NOMO-1 treated with DMSO at 0.1 percent for 48 hours (cell line): Measurements from ENCODE around the gene BICC1.
A peak's percentile ranks its signal among the peaks of the same experiment; 100 is the strongest.

Experiments
- DNase-seq: peaks from one replicate; lab custom pipeline; 2025; ENCODE audit not compliant: unreplicated experiment; lab: John Stamatoyannopoulos, UW

The BICC1 gene

DNA sequence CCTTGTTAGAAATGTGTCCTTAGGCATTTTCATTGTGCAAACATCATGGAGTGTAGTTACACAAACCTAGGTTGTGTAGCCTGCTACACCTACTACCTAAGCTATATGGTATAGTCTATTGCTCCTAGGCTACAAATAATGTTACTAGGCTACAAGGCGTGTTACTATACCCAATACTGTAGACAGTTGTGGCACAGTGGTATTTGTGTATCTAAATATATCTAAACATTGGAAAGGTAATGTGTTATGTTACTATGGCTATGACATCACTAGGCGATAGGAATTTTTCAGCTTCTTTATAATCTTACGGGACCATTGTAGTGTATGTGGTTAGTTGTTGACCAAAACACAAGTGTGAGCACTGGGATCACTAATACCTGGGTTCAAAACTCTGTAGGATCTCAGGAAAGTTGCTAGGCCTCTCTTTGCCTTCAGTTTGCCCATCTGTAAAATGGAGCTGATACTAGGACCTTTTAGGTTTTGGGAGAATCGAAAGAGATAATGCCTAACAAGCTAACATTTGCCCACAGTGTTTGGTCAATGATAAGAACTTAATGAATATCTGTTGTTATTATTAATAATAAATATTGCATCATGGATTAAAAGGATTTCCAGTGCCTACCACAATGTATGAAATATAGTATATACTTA lies 2.7 kb downstream of the BICC1 start:
- DNase-seq: no peak

- DNase-seq: no peak
Measured at GRCh38 chr10:58516119-58516518, 3.4 kb downstream of the BICC1 start.

GRCh38 chr10:58516671-58517070 lies 4.0 kb downstream of the BICC1 start:
- DNase-seq: no peak

GRCh38 chr10:58517081-58517480 lies 4.4 kb downstream of the BICC1 start:
- DNase-seq: no peak

GRCh38 chr10:58517491-58518355 lies 5.1 kb downstream of the BICC1 start:
- DNase-seq: no peak

DNA sequence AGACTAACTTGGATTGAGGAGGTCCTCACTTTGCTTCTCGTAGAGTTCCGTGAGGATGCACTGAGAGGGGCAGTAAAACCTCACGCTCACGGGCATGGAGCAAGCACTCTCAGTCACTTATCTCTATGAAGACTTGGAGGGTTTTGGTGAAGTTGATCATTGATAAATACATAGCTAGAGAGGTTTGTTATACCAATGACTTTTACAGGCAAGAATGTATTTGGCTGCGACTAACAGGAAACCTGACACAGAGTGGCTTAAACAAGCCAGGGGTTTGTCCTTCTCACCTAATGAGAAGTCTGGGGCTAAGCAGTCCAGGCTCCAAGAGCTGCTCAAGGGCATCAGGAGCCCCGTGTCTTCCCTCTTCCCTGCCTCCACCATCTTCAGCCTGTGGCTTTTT lies 6.1 kb downstream of the BICC1 start:
- no peak for DNase-seq

- no peak for DNase-seq
Measured at GRCh38 chr10:58529077-58529728, 16.5 kb downstream of the BICC1 start.

- peak; percentile 47 for DNase-seq
Measured at GRCh38 chr10:58531084-58531695, 18.5 kb downstream of the BICC1 start.

DNA sequence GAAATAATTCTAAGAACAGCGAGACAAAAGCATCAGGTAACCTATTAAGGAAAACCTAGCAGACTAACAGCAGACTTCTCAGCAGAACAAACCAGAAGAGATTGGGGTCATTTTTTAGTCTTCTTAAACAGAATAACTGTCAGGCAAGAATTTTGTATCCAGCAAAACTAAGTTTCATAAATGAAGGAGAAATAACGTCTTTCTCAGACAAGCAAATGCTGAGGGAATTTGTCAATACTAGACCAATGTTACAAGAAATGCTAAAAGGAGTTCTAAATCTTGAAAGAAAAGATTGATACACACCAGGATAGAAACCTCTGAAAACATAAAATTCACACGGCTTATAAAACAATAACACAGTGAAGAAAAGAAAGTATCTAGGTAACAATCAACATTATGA lies 22.6 kb downstream of the BICC1 start:
- no peak for DNase-seq

GRCh38 chr10:58543141-58543540 lies 30.5 kb downstream of the BICC1 start:
- DNase-seq: peak; percentile 2

DNA sequence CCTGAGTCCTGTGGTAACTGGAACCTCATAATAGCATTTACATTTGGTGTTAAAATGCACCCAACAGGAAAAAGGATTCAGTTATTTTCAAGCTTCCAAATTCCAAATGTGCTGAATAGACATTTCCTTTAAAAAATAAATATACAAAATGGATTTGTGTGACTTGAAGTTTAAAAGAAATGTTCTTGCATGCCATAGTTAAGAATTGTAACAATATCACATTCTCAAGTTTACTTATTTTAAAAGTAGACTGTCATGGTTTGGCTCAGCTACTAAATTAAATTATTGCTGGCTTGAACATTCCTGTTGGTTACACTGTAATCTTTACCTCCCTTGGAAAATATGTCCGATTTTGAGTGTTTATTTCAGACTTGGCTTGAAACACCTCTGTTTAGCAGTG lies 31.5 kb downstream of the BICC1 start:
- DNase-seq: no peak

- DNase-seq: no peak
Measured at GRCh38 chr10:58545427-58545826, 32.8 kb downstream of the BICC1 start.

GRCh38 chr10:58546137-58546536 lies 33.5 kb downstream of the BICC1 start:
- DNase-seq: no peak

DNA sequence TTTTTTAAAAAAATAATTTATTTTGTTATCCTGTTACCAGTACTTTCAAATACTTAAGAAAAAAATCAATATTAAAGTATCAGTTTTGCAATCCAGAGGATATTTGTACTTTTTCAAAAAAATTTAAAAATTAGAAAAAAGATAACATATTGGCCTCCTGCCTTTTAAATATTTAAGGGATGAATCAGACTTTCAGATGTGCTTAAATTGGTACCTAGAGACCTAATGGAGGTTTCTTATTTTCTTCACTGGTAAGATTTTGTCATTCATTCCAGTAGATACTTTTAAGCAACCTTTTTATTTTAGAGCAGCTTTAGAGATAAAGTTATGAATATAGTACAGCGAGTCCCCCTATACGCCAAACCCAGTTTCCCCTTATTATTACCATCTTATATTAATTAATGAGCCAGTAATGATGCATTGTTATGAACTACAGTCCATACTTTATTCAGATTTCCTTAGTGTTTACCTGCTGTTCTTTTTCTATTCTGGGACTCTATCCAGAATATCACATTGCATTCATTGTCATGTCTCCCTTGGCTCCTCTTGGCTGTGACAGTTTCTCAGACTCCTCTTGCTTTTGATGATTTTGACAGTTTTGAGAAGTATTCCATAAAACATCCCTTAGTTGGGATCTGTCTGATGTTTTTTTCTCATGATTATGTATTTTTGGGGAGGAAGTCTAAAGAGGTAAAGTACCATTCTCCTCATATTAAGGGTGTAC lies 34.2 kb downstream of the BICC1 start:
- no peak for DNase-seq

GRCh38 chr10:58547963-58548362 lies 35.3 kb downstream of the BICC1 start:
- DNase-seq: no peak

DNA sequence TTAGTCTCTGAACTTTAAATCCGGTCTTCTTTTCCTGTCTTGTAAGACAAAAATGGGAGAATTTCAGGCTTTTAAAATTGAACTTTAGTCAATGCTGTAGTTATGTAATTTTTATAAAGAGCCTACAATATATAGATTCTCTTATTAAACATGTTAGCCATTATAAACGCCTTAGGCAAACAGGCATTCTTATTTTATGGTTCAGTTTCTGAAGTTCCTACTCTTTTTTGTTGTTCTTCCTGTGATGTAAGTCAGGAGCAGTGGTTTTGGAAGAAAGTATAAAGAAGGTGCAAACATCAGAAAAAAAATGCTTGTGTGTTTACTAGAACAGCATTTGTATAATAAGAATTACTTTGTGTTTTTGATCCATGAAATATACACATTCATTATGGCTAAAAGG lies 41.6 kb downstream of the BICC1 start:
- no peak for DNase-seq

GRCh38 chr10:58555170-58555929 lies 42.7 kb downstream of the BICC1 start:
- DNase-seq: no peak

DNA sequence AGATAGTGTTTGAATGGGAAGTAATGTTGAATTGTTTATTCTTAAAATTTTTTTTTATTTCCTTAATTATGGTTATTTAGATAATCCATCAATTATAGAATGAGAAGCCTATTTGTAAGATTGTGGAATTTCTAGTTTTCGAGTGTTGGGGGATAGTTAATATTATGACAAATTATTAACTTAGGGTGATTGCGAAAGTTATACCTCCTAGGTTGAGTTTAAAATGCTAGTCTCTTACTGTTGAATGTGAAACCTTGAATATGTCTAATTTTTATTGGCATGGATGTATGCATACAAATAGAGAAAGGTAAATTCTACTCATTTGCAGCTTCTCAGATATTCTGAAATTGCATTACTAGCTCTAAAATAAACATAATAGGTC lies 43.2 kb downstream of the BICC1 start:
- no peak for DNase-seq

DNA sequence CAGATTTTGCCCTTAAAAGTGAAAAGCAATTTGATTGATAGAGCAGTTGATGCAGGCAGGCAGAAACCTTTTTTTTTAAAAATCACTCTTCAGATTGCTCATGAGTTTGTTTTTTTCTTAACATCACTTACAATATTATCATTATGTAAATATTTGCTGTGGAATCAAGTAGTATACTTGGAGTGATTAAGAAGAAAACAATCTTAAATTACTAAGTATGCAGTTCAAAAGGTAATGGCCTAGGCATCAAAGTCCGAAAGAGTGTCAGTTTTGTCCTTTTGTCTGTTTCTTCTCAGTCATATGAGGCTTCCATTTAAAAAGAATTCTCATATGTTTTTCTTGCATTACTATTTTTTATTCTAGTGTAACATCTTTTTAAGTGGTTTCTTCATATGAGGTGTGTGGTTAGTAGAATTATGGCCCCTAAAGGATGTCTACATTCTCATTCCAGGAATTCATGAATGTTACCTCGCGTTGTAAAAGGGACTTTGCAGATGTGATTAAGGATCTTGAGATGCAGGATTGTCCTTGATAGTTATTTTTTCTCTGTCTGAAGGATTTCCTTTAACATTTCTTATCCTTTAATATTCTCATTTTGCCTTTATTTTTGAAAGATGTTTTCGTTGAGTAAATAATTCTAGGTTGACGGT lies 44.0 kb downstream of the BICC1 start:
- no peak for DNase-seq

DNA sequence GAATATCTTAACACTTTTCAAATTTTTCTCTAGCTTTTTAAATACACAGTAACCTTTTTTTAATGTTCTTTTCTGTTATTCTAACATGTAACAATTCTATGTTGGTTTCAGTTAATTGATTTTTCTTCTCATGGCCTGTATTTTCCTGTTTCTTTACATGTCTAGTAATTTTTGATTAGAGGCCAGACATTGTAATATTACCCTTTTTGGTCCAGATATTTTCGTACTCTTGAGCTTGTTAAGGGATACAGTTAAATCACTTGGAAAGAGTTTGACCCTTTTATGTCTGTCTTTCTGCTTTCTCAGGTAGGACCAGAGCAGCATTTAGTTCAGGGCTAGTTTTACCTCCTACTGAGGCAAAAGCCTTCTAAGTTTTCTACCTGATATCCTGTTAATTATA lies 45.0 kb downstream of the BICC1 start:
- DNase-seq: no peak
